Measurements from ENCODE around the gene B3GNT8.
"Not testable (repeated sequence)": the region's sequence is repeated elsewhere in the genome, so short reads cannot be mapped to it uniquely, and the experiment has no call there.

Gene B3GNT8

DNA sequence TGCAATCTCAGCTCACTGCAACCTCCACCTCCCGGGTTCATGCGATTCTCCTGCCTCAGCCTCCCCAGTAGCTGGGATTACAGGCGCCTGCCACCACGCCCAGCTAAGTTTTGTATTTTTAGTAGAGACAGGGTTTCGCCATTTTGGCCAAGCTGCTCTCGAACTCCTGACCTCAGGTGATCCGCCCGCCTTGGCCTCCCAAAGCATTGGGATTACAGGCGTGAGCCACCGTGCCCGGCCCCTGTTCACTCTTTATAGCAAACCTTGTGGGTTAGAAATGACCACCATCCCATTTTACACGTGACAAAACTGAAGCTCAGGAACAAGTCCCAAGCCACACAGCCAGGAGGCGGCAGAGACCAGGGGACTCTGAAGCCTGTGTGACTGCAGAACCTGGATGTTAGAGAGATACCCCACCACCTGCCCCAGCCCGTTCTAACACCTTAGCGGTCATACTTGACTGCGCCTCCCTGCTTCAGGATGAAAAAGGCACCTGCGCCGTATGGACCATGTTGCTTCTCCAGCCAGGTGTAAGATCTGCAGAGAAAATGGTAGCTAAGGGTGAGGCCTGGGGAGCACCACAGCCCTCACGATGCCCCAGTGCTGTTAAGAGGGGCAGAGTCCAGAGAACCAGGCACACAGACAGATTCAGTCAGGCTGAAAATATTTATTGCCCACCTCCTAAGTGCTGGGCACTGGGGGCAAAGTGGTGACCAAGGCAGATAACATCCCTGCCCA, 8.9 kb upstream of the B3GNT8 start:
- no peak for DNase-seq

DNA sequence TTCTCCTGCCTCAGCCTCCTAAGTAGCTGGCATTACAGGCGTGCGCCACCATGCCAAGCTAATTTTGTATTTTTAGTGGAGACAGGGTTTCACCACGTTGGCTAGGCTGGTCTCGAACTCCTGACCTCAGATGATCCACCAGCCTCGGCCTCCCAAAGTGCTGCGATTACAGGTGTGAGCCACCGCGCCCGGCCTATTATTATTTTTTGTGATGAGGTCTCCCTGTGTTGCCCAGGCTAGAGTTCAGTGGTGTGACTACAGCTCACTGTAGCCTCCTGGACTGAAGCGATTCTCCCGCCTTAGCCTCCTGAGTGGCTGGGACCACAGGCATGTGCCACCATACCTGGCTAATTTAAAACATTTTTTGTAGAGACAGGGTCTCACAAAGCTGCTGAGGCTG, 8.2 kb upstream of the B3GNT8 start:
- not testable (repeated sequence) for DNase-seq

DNA sequence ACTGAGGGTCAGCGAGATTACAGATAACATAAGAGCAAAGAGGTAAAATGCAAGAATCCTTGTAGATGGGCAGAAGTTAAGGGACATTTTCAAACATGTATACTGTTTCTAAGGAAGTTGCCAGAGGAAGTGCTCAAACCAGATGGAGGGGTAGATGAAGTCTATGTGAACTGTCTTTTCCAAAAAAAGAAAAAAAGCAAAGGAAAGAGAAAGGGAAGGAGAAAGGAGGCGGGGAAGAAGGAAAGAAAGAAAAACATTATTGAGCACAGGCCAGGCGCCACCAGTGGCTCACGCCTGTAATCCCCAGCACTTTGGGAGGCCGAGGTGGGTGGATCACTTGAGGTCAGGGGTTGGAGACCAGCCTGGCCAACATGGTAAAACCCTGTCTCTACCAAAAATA, 7.3 kb upstream of the B3GNT8 start:
- no peak for DNase-seq

DNA sequence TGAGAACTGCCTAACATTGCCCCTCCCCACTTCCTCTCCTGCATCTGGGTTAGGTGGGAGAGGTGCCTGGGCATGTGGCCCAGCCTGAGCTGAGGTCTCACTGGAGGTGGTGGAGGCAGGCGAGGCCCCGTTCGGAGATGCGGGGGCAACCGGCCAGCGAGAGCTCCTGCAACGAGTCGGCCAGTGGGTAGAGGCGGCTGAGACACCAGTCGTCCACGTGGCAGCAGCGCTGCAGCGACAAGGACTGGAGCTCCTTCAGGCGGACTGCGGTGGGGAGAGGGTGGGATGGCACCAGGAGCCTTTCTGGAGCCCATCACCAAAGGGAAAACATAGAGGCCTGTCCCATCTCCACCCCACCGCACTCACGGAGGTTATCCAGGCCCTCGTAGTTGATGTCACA, 6.0 kb upstream of the B3GNT8 start:
- DNase-seq, result no peak

DNA sequence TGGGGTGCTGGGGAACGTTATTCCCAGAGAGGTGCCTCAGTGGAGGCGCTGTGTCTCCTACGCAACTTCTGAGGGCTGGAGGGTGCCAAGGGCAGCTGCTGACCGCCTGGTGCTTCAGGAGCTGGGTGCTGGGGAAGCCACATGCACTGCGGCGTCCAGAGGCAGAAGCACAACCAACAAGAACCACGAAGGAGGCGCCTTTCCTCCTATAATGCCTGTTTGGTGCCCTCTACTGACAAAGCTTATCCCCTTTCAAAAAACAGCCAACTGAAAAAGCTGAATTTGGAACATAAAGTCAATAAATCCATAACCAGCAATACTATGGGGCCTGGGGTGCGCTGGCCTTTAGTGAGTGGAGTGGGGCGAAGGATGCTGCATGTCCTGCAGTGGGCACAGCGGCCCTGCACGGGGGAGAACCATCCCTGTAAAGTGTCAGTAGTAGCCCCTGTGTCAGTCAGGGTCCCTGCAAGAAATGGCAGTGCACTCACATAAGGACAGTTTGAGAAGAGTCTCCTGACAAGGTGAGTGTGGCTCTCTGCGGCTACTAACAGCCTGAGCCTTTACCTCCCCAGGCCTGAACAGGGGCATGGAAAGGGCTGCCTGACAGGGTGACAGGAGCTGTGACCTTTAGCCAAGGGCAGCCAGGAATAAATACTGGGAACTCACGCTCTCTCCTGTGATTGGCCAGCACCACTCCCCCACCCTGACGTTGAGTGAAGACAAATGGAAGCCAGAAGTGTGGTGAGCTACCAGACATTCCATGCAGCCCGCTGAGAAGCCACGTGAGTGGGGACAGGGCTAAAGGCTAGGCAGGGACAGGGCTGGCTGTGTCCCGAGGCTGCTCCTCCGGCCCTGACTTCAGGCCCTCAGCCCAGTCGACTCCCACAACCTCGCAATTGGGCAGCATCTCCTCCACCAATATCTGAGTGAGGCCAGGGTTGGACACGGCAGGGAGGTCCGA, 4.5 kb upstream of the B3GNT8 start:
- DNase-seq, result no peak

DNA sequence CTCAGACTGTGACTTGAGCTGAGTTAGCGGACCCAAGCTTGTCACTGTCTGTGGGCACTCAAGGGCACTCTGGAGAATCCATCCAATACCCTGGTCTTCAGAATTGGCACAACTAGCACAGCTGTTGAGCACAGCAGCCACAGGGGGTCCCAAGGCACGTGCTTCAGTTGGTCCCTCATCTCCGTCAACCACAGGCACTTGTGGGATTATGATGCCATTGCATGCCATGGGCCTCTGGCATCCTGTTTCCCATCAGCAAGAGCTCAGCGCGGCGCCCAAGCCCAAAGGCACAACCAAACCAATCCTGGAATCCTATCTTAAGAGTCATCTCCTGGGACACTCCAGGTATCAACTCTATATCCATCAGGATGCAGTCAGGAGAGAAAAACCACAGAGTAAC, 3.7 kb upstream of the B3GNT8 start:
- DNase-seq, result no peak

DNA sequence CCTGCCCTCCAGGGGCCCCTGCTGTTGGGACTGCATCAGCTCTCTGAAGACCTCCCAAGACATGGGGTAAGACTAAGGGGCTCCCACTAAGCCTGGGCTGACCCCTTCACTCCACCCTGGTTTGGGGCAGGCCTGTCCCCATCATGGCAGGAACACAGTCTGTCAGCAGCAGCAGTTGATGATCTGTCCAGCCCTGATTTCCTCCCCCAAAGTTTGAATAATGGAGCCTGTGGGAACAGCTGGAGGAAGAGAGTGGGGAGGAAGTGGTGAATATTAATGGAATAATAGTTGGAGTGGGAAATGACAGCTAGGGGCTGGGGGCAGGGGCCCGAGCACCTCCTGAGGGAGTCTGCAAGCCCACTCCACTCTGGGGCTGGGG, 1.3 kb upstream of the B3GNT8 start:
- DNase-seq, result no peak

DNA sequence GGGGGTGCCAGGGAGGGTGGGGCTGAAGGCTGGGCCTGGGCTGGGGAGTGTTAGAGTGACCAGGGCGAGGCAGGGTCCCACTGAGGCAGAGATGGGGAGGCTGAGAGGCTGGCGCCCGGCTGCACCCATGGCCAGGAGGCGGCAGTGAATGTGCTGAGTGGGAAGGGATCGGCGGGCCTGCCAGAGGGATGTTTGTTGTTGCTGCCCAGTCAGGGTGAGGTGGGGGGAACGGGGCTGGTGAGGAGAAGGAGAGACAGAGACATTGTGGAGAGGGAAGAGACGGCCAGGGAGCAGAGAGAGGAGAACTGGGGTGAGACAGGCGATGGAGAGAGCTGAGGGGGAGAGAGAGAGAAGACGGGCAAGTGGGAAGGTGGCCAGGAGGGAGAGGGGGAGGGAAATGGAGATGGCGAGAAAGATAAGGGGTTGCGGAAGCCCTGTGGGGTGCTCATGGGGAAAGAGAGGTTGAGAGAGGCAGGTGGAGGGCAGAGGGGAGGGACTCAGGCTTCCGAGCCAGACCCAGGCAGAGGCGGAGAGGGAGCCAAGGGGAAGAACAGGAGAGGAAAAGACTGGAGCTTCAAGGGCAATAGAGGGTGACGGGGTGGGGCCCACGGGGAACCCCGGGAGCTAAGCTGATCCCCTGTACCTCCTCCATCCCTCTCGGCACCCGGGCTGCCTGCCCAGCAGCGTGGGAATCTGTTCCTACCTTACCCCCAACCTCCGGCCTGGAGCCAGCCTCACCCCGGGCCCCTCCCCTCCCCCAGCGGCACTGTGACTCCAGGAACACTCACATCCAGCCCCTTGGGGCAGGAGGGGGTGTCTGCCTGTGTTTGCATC, 690 bp upstream of the B3GNT8 start:
- no peak for DNase-seq

DNA sequence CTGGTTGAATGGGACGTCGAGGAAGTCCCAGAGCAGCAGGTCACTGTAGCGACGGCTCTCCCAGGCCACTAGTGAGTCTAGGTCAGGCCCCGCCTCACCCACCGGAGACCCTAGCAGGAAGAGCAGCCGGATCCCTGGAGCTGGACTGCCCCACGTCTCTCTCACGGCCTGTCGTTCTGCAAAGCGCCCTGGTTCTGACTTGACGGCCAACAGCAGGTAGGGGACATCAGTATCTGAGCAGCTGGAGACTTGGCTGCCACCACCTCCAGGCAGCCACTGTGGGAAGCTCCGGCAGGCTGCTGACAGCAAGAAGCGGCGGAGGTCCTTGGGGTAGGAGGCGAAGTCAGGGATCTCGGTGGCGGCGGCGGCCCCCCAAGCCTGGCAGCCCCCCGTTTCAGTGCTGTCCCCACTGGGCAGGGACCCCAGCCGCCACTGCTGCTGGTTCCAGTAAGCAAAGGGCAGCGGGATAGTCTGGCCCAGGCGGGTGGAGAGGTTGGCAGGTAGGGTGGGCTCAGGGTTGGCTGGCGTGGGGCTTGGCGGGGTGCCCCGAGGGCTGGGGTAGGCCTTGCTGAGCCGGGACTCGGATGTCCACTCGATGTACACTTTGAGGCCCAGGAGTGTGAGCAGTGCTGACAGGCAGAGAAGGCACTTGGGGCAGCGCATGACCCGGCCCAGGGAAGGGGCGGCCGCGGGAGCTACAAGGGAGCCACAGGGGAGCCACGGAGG, 895 bp downstream of the B3GNT8 start:
- DNase-seq, result no peak

DNA sequence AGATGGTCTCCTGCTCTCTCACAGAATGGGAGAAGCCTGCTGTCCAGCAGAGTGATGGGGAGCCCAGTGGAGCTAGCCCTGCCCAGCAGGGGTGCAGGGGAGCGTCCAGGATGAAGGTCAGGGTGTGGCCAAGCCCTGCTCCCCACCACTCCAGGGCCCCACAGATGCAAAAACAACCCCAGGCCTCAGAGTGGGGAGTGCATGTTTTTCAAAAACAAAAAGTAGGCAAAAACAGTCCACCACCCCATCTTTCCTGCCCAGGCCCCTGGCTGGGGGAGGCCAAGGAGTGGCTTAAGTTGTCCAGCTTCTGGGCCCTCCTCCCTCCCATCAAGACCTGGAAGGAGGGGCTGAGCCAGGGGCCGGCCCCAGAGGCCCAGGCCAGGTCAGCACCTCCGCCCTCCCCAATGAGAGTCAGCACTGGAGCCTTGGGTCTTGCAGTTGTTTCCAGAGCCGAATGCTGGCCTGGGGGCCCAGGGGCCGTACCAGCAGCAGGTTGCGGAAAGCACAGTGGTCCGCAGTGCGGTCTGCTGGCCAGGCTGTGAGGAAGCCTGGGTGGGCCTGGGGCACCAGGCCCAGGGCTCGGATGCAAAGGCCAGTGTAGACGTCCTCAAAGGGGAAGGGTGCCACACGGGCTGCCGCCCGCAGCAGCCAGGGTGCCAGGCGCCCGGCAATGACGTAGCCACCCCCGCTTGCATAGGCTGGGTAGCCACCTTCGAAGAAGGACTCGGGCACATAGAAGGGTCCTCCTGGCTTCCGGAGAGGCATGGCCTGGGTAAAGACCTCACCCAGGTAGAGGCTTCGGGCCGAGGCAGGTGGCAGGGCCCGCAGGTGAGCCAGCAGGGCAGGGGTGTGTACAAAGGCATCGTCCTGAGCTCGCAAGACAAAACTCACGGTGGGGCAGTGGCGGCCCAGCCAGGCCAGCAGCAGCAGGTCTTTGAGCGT, 1.7 kb downstream of the B3GNT8 start:
- DNase-seq, result no peak

DNA sequence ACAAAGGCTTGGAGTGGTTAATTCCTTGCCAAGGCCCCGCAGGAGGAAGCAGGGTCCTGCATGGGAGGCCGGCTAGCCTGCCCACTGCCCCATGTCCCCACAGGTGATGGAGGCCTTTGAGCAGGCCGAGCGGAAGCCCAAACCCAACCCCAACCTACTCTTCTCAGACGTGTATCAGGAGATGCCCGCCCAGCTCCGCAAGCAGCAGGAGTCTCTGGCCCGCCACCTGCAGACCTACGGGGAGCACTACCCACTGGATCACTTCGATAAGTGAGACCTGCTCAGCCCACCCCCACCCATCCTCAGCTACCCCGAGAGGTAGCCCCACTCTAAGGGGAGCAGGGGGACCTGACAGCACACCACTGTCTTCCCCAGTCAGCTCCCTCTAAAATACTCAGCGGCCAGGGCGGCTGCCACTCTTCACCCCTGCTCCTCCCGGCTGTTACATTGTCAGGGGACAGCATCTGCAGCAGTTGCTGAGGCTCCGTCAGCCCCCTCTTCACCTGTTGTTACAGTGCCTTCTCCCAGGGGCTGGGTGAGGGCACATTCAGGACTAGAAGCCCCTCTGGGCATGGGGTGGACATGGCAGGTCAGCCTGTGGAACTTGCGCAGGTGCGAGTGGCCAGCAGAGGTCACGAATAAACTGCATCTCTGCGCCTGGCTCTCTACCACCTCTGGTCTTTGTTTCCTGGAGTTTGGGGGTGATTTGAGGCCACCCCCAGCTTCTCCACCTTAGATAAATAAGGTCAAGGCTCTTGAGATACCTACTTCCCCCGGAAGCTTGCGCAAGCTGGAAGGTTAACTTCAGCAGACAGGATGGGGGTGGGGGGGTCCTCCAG, 2.6 kb downstream of the B3GNT8 start:
- no peak for DNase-seq

DNA sequence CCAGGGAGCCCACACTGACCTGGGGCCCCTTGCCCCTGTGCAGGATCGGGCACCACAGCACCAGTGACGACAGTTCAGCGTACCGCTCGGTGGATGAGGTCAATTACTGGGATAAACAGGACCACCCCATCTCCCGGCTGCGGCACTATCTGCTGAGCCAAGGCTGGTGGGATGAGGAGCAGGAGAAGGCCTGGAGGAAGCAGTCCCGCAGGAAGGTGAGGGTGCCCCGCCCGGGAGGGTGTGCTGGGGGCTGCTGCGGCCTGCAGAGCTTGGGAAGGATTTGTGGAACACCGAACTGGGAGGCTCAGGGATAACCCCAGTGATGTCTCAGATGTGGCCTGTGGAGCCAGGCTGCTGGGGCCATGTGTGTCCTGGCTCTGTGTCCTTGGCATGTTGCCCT, 4.2 kb downstream of the B3GNT8 start:
- DNase-seq, result no peak

DNA sequence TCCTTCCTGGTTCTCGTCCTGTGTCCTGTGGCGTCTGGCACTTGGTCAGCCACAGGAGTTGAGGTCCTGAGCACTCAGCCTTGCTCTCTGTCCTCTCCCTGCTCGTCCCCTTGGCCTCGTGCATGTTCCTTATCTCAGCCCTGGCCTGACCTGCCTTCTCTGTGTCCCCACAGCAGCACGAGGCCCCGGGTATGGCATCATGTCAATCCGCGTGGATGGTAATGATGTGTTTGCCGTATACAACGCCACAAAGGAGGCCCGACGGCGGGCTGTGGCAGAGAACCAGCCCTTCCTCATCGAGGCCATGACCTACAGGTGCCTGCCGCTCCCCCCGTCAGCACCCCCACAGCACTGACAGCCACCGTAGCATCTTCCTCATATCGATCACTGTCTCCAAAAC, 4.7 kb downstream of the B3GNT8 start:
- no peak for DNase-seq

DNA sequence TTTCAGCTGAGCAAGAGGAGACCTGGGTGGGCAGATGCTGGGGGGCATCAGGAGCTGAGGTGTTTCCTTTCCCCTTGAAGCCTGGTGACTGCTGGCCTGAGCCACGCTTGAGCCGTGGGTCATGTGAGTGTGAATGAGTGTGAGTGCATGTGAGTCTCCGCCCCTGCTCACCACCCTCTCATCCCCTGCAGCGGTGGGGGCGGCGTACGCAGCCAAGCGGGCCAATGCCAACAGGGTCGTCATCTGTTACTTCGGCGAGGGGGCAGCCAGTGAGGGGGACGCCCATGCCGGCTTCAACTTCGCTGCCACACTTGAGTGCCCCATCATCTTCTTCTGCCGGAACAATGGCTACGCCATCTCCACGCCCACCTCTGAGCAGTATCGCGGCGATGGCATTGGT, 5.2 kb downstream of the B3GNT8 start:
- no peak for DNase-seq

DNA sequence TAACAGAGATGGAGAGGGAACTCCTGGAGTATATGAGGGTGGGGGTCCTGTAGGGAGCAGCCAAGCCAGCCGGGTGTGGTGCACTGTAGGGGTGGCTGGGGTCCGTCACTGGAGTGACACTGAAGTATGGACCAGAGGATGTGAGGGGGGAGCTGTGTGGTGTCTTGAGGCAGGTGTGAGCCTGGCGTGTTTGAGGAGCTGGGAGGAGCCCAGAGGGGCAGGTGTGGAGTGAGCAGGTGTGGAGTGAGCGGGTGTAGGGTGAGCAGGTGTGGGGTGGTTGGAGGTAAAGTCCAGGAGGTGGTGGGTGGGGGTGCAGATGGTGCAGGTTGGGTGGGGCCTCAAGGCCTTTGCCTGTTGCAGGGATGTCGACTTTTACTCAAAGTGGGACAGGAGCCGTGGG, 5.9 kb downstream of the B3GNT8 start:
- DNase-seq, result no peak

DNA sequence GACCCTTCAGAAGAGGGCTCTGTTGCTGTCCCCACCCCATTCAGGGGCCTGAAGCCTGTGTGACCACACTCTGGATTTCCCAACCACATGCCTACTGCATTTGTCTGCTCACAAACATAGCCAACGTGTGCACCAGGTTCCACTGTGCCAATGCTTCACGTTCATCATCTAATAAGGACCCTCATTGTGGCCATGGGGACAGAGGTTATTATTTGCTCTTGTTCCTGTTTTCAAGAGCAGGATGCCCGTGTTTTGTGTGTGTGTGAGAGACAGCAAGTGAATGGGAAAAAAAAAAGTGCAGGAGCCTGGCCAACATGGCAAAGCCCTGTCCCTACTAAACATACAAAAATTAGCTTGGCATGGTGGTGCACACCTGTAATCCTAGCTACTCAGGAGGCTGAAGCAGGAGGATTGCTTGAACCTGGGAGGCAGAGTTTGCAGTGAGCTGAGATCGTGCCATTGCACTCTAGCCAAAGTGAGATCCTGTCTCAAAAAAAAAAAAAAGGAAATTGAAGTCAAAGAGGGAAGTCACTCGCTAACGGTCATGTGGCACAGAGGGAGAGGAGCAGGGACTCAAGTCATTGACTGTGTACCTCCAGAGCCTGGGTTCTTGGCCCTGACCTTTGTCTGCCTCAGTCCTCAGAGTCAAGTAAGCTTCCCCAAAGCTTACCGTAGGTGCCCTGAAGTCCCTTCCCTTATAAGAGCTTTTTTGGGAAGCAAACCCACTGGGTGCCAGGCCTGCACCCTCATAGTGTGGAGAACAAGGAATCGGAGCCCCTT, 6.9 kb downstream of the B3GNT8 start:
- no peak for DNase-seq

DNA sequence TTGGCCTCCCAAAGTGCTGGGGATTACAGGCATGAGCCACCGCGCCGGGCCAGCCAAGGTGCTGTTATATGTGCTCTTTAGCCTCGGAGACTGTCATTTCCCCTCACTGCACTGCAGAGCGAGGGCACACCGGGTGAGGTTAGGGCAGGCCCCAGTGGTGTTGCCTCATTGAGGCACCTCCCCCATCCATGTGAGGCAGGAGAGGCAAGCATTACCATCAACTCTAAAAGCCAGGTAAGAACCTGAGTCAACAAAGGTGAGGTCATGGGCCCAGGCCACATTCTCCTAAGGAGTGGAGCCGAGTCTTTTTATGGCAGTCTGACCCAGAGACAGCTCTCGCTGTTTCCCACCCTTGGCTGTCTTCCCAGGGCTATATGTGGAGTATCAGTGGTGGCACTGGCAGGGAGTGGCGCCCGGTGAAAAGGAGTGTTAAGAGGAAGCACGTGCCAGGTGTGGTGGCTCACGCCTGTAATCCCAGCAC, 10.9 kb downstream of the B3GNT8 start:
- no peak for DNase-seq

DNA sequence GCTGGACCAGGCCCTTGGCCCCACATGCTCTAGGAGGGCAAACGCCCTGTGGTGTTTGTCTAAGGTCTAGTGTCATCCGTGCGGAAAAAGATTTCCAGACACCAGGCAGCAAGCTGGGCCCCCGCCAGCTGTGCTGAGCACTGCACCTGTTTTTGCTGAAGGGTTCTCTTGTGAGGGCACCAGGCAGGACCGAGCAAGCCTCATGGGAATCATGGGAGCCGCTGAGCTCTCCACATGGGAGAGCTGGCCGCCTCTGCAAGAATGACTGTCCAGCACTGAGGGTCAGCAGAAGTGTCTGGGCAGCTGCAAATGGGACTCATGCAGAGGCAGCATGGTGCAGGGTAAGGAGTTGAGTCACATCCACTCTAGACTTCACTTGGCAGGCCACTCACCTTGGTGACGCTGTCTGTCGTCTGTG, 12.0 kb downstream of the B3GNT8 start:
- no peak for DNase-seq

DNA sequence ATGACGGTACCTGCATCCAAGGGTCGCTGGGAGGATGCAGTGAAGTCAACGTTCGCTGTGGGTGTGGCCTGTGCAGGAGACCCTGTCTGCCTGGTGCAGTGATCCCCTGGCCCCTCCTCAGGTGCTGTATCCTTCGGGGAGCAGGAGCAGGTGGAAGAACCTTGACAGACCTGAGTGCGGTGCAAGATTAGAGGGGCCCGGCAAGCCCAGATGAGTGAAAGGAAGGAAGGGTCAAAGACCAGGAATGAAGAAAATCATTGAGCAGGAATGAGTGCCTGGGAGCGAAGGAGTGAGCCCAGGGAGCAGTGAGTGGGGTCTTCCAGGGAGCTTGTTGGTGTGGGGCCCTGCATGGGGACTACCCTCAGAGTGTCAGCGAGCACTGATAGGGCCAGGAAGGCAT, 12.7 kb downstream of the B3GNT8 start:
- no peak for DNase-seq

DNA sequence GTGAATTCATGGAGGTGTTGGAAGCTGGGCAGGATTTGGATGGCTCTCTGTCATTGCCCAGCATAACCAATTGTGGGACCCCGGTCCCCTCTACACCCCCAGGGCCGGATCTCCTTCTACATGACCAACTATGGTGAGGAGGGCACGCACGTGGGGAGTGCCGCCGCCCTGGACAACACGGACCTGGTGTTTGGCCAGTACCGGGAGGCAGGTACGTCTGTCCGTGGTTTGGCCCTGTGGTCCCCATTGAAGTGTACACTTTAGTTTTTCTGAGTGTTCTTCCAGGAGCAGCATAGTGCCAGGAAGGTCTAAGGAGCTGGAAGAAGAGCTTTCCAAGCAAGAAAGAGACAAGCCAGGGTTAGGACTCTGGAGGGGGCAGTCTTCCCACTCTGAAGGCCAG, 13.2 kb downstream of the B3GNT8 start:
- no peak for DNase-seq
